ENCODE data around the gene RANBP17. TPM values are rescaled to one million over a fixed set of nuclear protein-coding genes. Genes with fewer than 3 reads are reported as not detected.
"Not testable (repeated sequence)": the region's sequence is repeated elsewhere in the genome, so short reads cannot be mapped to it uniquely, and the experiment has no call there.

The RANBP17 gene
- total and polyA plus RNA-seq, 8 donors: 3.5 to 11.3 (median 7.9) TPM

DNA sequence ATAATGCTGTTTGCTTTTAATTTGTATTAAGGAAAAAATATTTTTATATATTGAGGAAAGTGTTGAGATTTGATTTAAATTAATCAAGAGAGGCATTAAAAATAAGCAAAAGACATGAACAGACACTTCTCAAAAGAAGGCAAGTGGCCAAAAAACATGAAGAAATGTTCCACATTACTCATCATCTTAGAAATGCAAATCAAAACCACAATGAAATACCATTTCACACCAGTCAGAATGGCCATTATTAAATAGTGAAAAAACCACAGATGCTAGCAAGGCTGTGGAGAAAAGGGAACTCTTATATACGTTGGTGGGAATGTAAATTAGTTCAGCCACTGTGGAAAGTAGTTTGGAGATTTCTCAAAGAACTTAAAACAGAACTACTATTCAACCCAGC, 45.9 kb downstream of the RANBP17 start:
- Histone ChIP-seq H3K4me1 (no peaks in the 10 kb centered on the region), H3K4me3 (no peak overlapping the region), H3K9me3 (no peaks in the 10 kb centered on the region), H3K27ac (no peak overlapping the region), H3K27me3 (no peaks in the 10 kb centered on the region), H3K36me3 (no peaks in the 10 kb centered on the region)
- ATAC-seq (no peak), FAIRE-seq (no peak), DNase-seq (no peak)
- intact Hi-C loops (cut with DNase I): no loop called here
- 84 to 92% methylated on average over 1 of the region's 1 CpG for WGBS, 2 donors
- TF ChIP-seq, protein P1, sequence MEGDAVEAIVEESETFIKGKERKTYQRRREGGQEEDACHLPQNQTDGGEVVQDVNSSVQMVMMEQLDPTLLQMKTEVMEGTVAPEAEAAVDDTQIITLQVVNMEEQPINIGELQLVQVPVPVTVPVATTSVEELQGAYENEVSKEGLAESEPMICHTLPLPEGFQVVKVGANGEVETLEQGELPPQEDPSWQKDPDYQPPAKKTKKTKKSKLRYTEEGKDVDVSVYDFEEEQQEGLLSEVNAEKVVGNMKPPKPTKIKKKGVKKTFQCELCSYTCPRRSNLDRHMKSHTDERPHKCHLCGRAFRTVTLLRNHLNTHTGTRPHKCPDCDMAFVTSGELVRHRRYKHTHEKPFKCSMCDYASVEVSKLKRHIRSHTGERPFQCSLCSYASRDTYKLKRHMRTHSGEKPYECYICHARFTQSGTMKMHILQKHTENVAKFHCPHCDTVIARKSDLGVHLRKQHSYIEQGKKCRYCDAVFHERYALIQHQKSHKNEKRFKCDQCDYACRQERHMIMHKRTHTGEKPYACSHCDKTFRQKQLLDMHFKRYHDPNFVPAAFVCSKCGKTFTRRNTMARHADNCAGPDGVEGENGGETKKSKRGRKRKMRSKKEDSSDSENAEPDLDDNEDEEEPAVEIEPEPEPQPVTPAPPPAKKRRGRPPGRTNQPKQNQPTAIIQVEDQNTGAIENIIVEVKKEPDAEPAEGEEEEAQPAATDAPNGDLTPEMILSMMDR (IDR thresholded peaks at IDR 0.05): no peak

DNA sequence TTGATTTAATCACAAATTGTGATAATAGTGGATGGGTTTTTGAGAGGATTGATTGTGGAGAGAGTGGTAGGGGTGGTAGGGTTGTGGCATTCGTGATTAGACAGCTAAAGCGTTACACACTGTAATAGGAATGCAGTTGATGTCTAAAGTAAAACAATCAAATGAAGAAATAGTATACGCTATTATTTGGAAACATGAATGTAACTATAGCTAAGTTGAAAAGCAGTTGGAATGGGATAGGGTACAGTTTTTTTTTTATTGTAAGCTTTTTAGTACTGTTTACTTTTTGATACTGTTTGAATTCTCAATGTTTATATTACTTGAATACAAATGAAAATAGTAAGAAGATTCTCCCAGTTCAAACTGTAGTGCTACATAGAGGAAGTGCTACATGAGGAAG, 51.8 kb downstream of the RANBP17 start:
- FAIRE-seq: no peak
- TF ChIP-seq, protein P1 (IDR thresholded peaks at IDR 0.05): no peak

DNA sequence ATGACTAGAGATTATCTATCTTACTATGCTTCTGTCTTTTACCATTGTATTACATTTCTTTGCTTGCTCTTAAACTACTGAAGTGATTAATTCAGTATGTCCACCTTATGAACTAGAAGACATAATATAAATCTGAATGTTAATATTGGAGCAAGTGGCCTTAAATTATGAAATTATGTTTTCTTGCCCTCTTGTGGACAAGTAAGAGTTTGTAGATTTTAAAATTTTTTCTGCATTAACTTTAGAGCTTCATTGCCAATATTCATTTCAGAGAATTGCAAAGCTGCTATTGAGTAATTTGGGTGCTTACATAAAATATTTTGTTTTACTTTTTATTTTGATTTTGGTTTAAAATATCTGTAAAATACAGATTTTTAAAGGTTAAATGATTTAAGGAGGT, 55.3 kb downstream of the RANBP17 start:
- H3K27me3 ChIP-seq: no peaks in the 10 kb centered on the region
- H3K27ac ChIP-seq: no peak overlapping the region
- no peak overlapping the region for H3K4me3 ChIP-seq
- DNase-seq (no peak), FAIRE-seq (peak; percentile 81), ATAC-seq (no peak)
- intact Hi-C loops (cut with DNase I): no loop called here
- TF ChIP-seq, protein P1 (IDR thresholded peaks at IDR 0.05): no peak
- H3K36me3 ChIP-seq: no peaks in the 10 kb centered on the region
- H3K4me1 ChIP-seq: peaks cover 0 to 6% (median 0%) of the 10 kb centered on the region in 3 donors
- no peaks in the 10 kb centered on the region for H3K9me3 ChIP-seq

More for the DNA sequence above, 51.8 kb downstream of the RANBP17 start:
- DNase-seq: no peak
- H3K9me3 ChIP-seq: no peaks in the 10 kb centered on the region
- peaks cover 0 to 6% (median 0%) of the 10 kb centered on the region in 3 donors for H3K4me1 ChIP-seq
- no peaks in the 10 kb centered on the region for H3K27me3 ChIP-seq
- no peak for ATAC-seq
- no peak overlapping the region for H3K27ac ChIP-seq
- H3K36me3 ChIP-seq: no peaks in the 10 kb centered on the region
- WGBS, 2 donors: 82 to 85% methylated on average over 3 of the region's 3 CpGs
- no peak overlapping the region for H3K4me3 ChIP-seq
- intact Hi-C loops (cut with DNase I): no loop called here

DNA sequence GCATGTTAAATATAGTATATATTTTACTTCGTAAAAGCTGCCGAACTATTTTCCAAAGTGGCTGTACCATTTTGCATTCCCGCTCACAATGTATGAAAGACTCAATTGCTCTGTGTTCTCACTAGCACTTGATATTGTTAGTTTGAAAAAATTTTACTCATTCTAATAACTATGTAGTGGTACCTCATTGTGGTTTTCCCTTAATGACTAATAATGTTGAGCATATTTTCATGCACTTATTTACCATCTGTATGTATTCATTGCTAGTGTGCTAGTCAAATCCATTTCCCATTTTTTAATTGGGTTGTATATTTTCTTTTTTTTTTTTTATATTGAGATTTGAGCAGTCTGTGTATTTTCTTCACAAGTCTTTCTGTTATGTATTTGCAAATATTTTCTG, 58.4 kb downstream of the RANBP17 start:
- no peaks in the 10 kb centered on the region for H3K36me3 ChIP-seq
- FAIRE-seq (no peak), DNase-seq (no peak), ATAC-seq (no peak)
- WGBS, 2 donors: 94 to 98% methylated on average over 3 of the region's 3 CpGs
- H3K9me3 ChIP-seq: no peaks in the 10 kb centered on the region
- H3K27ac ChIP-seq: no peak overlapping the region
- no peaks in the 10 kb centered on the region for H3K27me3 ChIP-seq
- TF ChIP-seq, protein P1 (IDR thresholded peaks at IDR 0.05): no peak
- intact Hi-C loops (cut with DNase I): no loop called here
- H3K4me1 ChIP-seq: no peaks in the 10 kb centered on the region
- no peak overlapping the region for H3K4me3 ChIP-seq

DNA sequence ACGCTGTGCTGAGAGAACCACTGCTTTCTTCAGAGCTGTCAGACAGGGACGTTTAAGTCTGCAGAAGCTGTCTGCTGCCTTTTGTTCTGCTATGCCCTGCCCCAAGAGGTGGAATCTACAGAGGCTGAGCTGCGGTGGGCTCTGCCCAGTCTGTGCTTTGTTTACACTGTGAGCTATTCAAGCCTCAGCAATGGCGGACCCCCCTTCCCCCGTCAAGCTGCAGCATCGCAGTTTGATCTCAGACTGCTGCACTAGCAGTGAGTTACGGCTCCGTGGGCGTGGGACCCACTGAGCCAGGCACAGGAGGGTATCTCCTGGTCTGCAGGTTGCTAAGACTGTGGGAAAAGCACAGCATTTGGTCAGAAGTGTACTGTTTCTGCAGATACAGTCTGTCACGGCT, 60.5 kb downstream of the RANBP17 start:
- ATAC-seq; H3K36me3 ChIP-seq; intact Hi-C loops (cut with DNase I); H3K9me3 ChIP-seq; FAIRE-seq; H3K27ac ChIP-seq; H3K27me3 ChIP-seq; H3K4me3 ChIP-seq; H3K4me1 ChIP-seq: not testable (repeated sequence)
- peak in 1 of 6 donors; percentile 33 for DNase-seq
- 77 to 82% methylated on average over 10 of the region's 10 CpGs for WGBS, 2 donors

Data from pancreas (tissue), 10 donors.